ENCODE measurements around the gene DOCK4.

The DOCK4 gene

GRCh38 chr7:112214268-112214667, 8.1 kb upstream of the DOCK4 start:
- Mint-ChIP-seq H3K9me3 (no peaks in the 10 kb centered on the region), H3K27ac (peak overlapping the region in 1 of 3 experiments; percentile 81), H3K4me1 (peaks cover 11% of the 10 kb centered on the region), H3K36me3 (ENCODE audit: low read depth) (no peaks in the 10 kb centered on the region), H3K27me3 (ENCODE audit: low read depth) (no peaks in the 10 kb centered on the region), H3K4me3 (no peak overlapping the region)
- no peak for TF ChIP-seq CTCF (IDR thresholded peaks at IDR 0.05; ENCODE audit: unreplicated experiment in 3 of 3)

- no peaks in the 10 kb centered on the region for H3K36me3 Mint-ChIP-seq (ENCODE audit: low read depth)
- no peaks in the 10 kb centered on the region for H3K27me3 Mint-ChIP-seq (ENCODE audit: low read depth)
- no peak overlapping the region for H3K4me3 Mint-ChIP-seq
- no peaks in the 10 kb centered on the region for H3K9me3 Mint-ChIP-seq
- no peak for TF ChIP-seq CTCF (IDR thresholded peaks at IDR 0.05; ENCODE audit: unreplicated experiment in 3 of 3)
- peak overlapping the region in 1 of 3 experiments; percentile 81 for H3K27ac Mint-ChIP-seq
- peaks cover 11% of the 10 kb centered on the region for H3K4me1 Mint-ChIP-seq
Measured at GRCh38 chr7:112213735-112214134, 7.5 kb upstream of the DOCK4 start.

GRCh38 chr7:112212571-112212970, 6.4 kb upstream of the DOCK4 start:
- H3K4me3 Mint-ChIP-seq, result no peak overlapping the region
- peaks cover 11% of the 10 kb centered on the region for H3K4me1 Mint-ChIP-seq
- H3K27ac Mint-ChIP-seq, result peak overlapping the region; percentile 20 to 81 (median 63)
- no peaks in the 10 kb centered on the region for H3K36me3 Mint-ChIP-seq (ENCODE audit: low read depth)
- no peaks in the 10 kb centered on the region for H3K27me3 Mint-ChIP-seq (ENCODE audit: low read depth)
- no peak for TF ChIP-seq CTCF (IDR thresholded peaks at IDR 0.05; ENCODE audit: unreplicated experiment in 3 of 3)
- H3K9me3 Mint-ChIP-seq, result no peaks in the 10 kb centered on the region

- Mint-ChIP-seq H3K27ac (peak overlapping the region in 2 of 3 experiments; percentile 14 to 53), H3K9me3 (no peaks in the 10 kb centered on the region), H3K36me3 (ENCODE audit: low read depth) (no peaks in the 10 kb centered on the region), H3K27me3 (ENCODE audit: low read depth) (no peaks in the 10 kb centered on the region), H3K4me1 (peaks cover 11% of the 10 kb centered on the region), H3K4me3 (peak overlapping the region in 1 of 3 experiments; percentile 16)
- no peak for TF ChIP-seq CTCF (IDR thresholded peaks at IDR 0.05; ENCODE audit: unreplicated experiment in 3 of 3)
Measured at GRCh38 chr7:112211348-112211907, 5.2 kb upstream of the DOCK4 start.

- Mint-ChIP-seq H3K4me3 (peak overlapping the region; percentile 96 to 98 (median 97)), H3K4me1 (peaks cover 28% of the 10 kb centered on the region), H3K27ac (peak overlapping the region in 1 of 3 experiments; percentile 95), H3K27me3 (ENCODE audit: low read depth) (peaks cover 9% of the 10 kb centered on the region), H3K9me3 (no peaks in the 10 kb centered on the region), H3K36me3 (ENCODE audit: low read depth) (no peaks in the 10 kb centered on the region)
- no peak for TF ChIP-seq CTCF (IDR thresholded peaks at IDR 0.05; ENCODE audit: unreplicated experiment in 3 of 3)
Measured at GRCh38 chr7:112207765-112208164, 1.6 kb upstream of the DOCK4 start.

GRCh38 chr7:112206991-112207592, 893 bp upstream of the DOCK4 start:
- Mint-ChIP-seq H3K27me3 (ENCODE audit: low read depth) (peaks cover 9% of the 10 kb centered on the region), H3K9me3 (no peaks in the 10 kb centered on the region), H3K4me3 (peak overlapping the region; percentile 96 to 98 (median 97)), H3K27ac (peak overlapping the region; percentile 13 to 95 (median 88)), H3K36me3 (ENCODE audit: low read depth) (no peaks in the 10 kb centered on the region), H3K4me1 (peaks cover 27% of the 10 kb centered on the region)
- no peak for TF ChIP-seq CTCF (IDR thresholded peaks at IDR 0.05; ENCODE audit: unreplicated experiment in 3 of 3)
